Measurements from ENCODE around the gene THAP6. TPM values are rescaled to one million over a fixed set of nuclear protein-coding genes. Genes with fewer than 3 reads are reported as not detected.
"Not testable (repeated sequence)": the region's sequence is repeated elsewhere in the genome, so short reads cannot be mapped to it uniquely, and the experiment has no call there.

The THAP6 gene
- total RNA-seq, 2 experiments from 2014 or later: 17.8 to 19.6 TPM

- ChIA-PET POLR2A (interaction anchor here (0.6 kb wide), 1 partner anchor 24 kb away, joined by 4 read pairs; no protein-coding TSS in a partner anchor), CTCF (interaction anchor here (0.6 kb wide), 1 partner anchor 669 kb away, joined by 4 read pairs; no protein-coding TSS in a partner anchor)
- no peak overlapping the region for H3K27ac Mint-ChIP-seq
- no peak for DNase-seq
- H3K4me1 Mint-ChIP-seq: peaks cover 18% of the 10 kb centered on the region
- H3K9me3 Mint-ChIP-seq: peaks cover 3% of the 10 kb centered on the region
- no peaks in the 10 kb centered on the region for H3K27me3 Mint-ChIP-seq
- H3K36me3 Mint-ChIP-seq (ENCODE audit: low read depth): peaks cover 57% of the 10 kb centered on the region
- no peak overlapping the region for H3K4me3 Mint-ChIP-seq
Observed at GRCh38 chr4:75505630-75506029, 8.6 kb upstream of the THAP6 start.

- POLR2A ChIA-PET, CTCF ChIA-PET, DNase-seq, H3K27ac Mint-ChIP-seq, H3K4me3 Mint-ChIP-seq, H3K27me3 Mint-ChIP-seq, H3K9me3 Mint-ChIP-seq: not testable (repeated sequence)
- peaks cover 31% of the 10 kb centered on the region for H3K4me1 Mint-ChIP-seq
- peaks cover 42% of the 10 kb centered on the region for H3K36me3 Mint-ChIP-seq (ENCODE audit: low read depth)
Observed at GRCh38 chr4:75509592-75509991, 4.7 kb upstream of the THAP6 start.

DNA sequence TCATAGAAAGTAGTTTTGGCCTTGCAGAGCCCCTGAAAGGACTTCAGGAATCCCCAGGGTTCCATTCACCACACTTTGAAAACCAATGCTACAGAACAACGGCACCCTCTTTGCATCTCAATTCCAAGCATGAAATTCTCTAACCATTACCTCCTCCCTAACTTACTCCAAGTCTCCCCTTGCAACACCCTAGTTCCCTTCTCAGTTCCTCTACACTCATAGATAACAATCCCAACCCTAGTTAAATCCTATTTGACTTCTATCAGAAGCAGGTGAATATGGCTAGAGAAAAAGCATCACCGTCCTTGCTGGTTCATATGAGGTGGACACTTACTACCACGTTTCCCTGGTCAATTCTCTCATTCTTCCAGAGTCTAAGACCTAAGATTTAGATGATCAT, 2.4 kb upstream of the THAP6 start:
- CTCF ChIA-PET: interaction anchor here (3.0 kb wide), 1 partner anchor 12 kb away, joined by 11 read pairs; no protein-coding TSS in a partner anchor
- peaks cover 44% of the 10 kb centered on the region for H3K4me1 Mint-ChIP-seq
- no peak overlapping the region for H3K27ac Mint-ChIP-seq
- POLR2A ChIA-PET: no interaction called here
- peaks cover 4% of the 10 kb centered on the region for H3K9me3 Mint-ChIP-seq
- H3K27me3 Mint-ChIP-seq: no peaks in the 10 kb centered on the region
- no peak overlapping the region for H3K4me3 Mint-ChIP-seq
- no peak for DNase-seq
- peaks cover 29% of the 10 kb centered on the region for H3K36me3 Mint-ChIP-seq (ENCODE audit: low read depth)

- Mint-ChIP-seq H3K27ac (peak overlapping the region; percentile 99), H3K9me3 (peaks cover 4% of the 10 kb centered on the region), H3K36me3 (ENCODE audit: low read depth) (peaks cover 27% of the 10 kb centered on the region), H3K4me1 (peaks cover 48% of the 10 kb centered on the region), H3K4me3 (no peak overlapping the region), H3K27me3 (no peaks in the 10 kb centered on the region)
- POLR2A ChIA-PET: no interaction called here
- CTCF ChIA-PET: interaction anchor here (1.3 to 3.0 kb wide), 3 partner anchors 13 to 211 kb away, joined by 3 to 11 read pairs (median 6); partner anchors contain the start of gene USO1
- DNase-seq: no peak
Observed at GRCh38 chr4:75512386-75513211, 1.7 kb upstream of the THAP6 start.

GRCh38 chr4:75513526-75514130, 645 bp upstream of the THAP6 start:
- Mint-ChIP-seq H3K9me3 (peaks cover 4% of the 10 kb centered on the region), H3K27me3 (no peaks in the 10 kb centered on the region), H3K36me3 (ENCODE audit: low read depth) (peaks cover 32% of the 10 kb centered on the region), H3K4me3 (no peak overlapping the region), H3K27ac (peak overlapping the region; percentile 99), H3K4me1 (peaks cover 50% of the 10 kb centered on the region)
- no peak for DNase-seq
- ChIA-PET POLR2A (no interaction called here), CTCF (interaction anchor here (1.2 to 3.3 kb wide), 5 partner anchors 14 to 210 kb away, joined by 3 to 15 read pairs (median 6); partner anchors contain the start of genes ODAPH and USO1)

GRCh38 chr4:75514949-75515612, 808 bp downstream of the THAP6 start:
- ChIA-PET POLR2A (interaction anchor here (0.6 to 1.3 kb wide), 3 partner anchors 12 to 1306 kb away, joined by 3 read pairs; partner anchors contain the start of gene USO1), CTCF (interaction anchor here (1.6 to 3.3 kb wide), 3 partner anchors 13 to 209 kb away, joined by 3 to 15 read pairs (median 11); partner anchors contain the start of gene USO1)
- Mint-ChIP-seq H3K36me3 (ENCODE audit: low read depth) (peaks cover 33% of the 10 kb centered on the region), H3K27ac (peak overlapping the region; percentile 99), H3K4me1 (peaks cover 41% of the 10 kb centered on the region), H3K4me3 (no peak overlapping the region), H3K27me3 (no peaks in the 10 kb centered on the region), H3K9me3 (peaks cover 2% of the 10 kb centered on the region)
- DNase-seq: peak; percentile 34

DNA sequence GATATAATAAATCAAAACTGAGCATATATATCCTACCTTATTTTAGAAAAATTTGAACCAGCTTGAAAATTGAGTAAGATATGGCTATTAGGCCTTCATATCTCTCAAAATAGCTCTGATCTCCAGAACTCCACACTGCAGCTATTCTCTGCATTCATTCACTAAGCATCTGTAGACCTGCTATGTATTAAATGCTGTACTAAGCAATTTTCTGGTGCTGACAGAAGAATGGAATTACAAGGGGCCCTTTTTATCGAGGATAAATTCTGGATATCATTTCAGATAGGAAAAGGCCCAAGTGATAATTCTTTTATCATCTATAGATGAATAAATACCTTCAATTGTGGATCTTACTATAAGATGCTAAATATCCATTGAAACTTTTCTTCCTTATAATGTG, 1.9 kb downstream of the THAP6 start:
- Mint-ChIP-seq H3K27ac (no peak overlapping the region), H3K27me3 (no peaks in the 10 kb centered on the region), H3K36me3 (ENCODE audit: low read depth) (peaks cover 30% of the 10 kb centered on the region), H3K4me1 (peaks cover 32% of the 10 kb centered on the region), H3K9me3 (no peaks in the 10 kb centered on the region), H3K4me3 (no peak overlapping the region)
- POLR2A ChIA-PET: interaction anchor here (0.6 kb wide), 1 partner anchor 15 kb away, joined by 3 read pairs; no protein-coding TSS in a partner anchor
- CTCF ChIA-PET: interaction anchor here (0.7 to 3.3 kb wide), 3 partner anchors 12 to 208 kb away, joined by 3 to 15 read pairs (median 3); partner anchors contain the start of gene USO1
- DNase-seq: no peak

DNA sequence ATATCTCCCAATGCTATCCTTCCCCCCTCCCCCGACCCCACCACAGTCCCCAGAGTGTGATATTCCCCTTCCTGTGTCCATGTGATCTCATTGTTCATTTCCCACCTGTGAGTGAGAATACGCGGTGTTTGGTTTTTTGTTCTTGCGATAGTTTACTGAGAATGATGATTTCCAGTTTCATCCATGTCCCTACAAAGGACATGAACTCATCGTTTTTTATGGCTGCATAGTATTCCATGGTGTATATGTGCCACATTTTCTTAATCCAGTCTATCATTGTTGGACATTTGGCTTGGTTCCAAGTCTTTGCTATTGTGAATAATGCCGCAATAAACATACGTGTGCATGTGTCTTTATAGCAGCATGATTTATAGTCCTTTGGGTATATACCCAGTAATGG, 5.2 kb downstream of the THAP6 start:
- H3K27me3 Mint-ChIP-seq, POLR2A ChIA-PET, H3K9me3 Mint-ChIP-seq, CTCF ChIA-PET, H3K4me3 Mint-ChIP-seq, H3K27ac Mint-ChIP-seq, DNase-seq: not testable (repeated sequence)
- Mint-ChIP-seq H3K4me1 (peaks cover 30% of the 10 kb centered on the region), H3K36me3 (ENCODE audit: low read depth) (peaks cover 44% of the 10 kb centered on the region)

GRCh38 chr4:75525086-75525485, 10.8 kb downstream of the THAP6 start:
- H3K4me3 Mint-ChIP-seq: no peak overlapping the region
- H3K4me1 Mint-ChIP-seq: peaks cover 8% of the 10 kb centered on the region
- no peaks in the 10 kb centered on the region for H3K9me3 Mint-ChIP-seq
- DNase-seq: no peak
- ChIA-PET CTCF (no interaction called here), POLR2A (interaction anchor here (0.7 kb wide), 1 partner anchor 52 kb away, joined by 5 read pairs; no protein-coding TSS in a partner anchor)
- H3K27me3 Mint-ChIP-seq: no peaks in the 10 kb centered on the region
- no peak overlapping the region for H3K27ac Mint-ChIP-seq
- H3K36me3 Mint-ChIP-seq (ENCODE audit: low read depth): peaks cover 51% of the 10 kb centered on the region

GRCh38 chr4:75525910-75526309, 11.6 kb downstream of the THAP6 start:
- no peak for DNase-seq
- Mint-ChIP-seq H3K36me3 (ENCODE audit: low read depth) (peaks cover 51% of the 10 kb centered on the region), H3K27ac (no peak overlapping the region), H3K9me3 (no peaks in the 10 kb centered on the region), H3K27me3 (no peaks in the 10 kb centered on the region), H3K4me1 (peaks cover 8% of the 10 kb centered on the region), H3K4me3 (no peak overlapping the region)
- ChIA-PET CTCF (interaction anchor here (1.1 kb wide), 1 partner anchor 10 kb away, joined by 3 read pairs; no protein-coding TSS in a partner anchor), POLR2A (interaction anchor here (1.2 kb wide), 1 partner anchor 11 kb away, joined by 3 read pairs; no protein-coding TSS in a partner anchor)

- POLR2A ChIA-PET: no interaction called here
- DNase-seq: no peak
- CTCF ChIA-PET: interaction anchor here (0.6 to 3.0 kb wide), 4 partner anchors 11 to 75 kb away, joined by 3 to 15 read pairs (median 4); partner anchors contain the start of genes RCHY1 and THAP6
- H3K4me1 Mint-ChIP-seq: peaks cover 8% of the 10 kb centered on the region
- peaks cover 60% of the 10 kb centered on the region for H3K36me3 Mint-ChIP-seq (ENCODE audit: low read depth)
- peaks cover 12% of the 10 kb centered on the region for H3K9me3 Mint-ChIP-seq
- H3K27ac Mint-ChIP-seq: no peak overlapping the region
- no peak overlapping the region for H3K4me3 Mint-ChIP-seq
- H3K27me3 Mint-ChIP-seq: no peaks in the 10 kb centered on the region
Observed at GRCh38 chr4:75527482-75527881, 13.2 kb downstream of the THAP6 start.

- Mint-ChIP-seq H3K9me3 (peaks cover 18% of the 10 kb centered on the region), H3K36me3 (ENCODE audit: low read depth) (peaks cover 58% of the 10 kb centered on the region), H3K4me3 (no peak overlapping the region), H3K27me3 (no peaks in the 10 kb centered on the region), H3K27ac (no peak overlapping the region), H3K4me1 (no peaks in the 10 kb centered on the region)
- ChIA-PET CTCF (interaction anchor here (0.6 to 0.9 kb wide), 3 partner anchors 27 to 150 kb away, joined by 3 read pairs; no protein-coding TSS in a partner anchor), POLR2A (interaction anchor here (0.6 kb wide), 1 partner anchor 235 kb away, joined by 4 read pairs; no protein-coding TSS in a partner anchor)
- DNase-seq: no peak
Observed at GRCh38 chr4:75530556-75531322, 16.5 kb downstream of the THAP6 start.

All from activated CD4-positive, alpha-beta T cell treated with anti-CD3 and anti-CD28 coated beads, Interleukin-2, amount 10 ng/mL, durations not matched to agents 7 days and 5 days (primary cell).